GM19023 (cell line): ENCODE data around the gene DPP6.

ENCODE experiments used
- ATAC-seq: cut with Tn5 transposase; IDR thresholded peaks from one replicate; pipeline ENCODE4 v1.9.1; 2021; ENCODE audit warnings: mild to moderate bottlenecking, moderate library complexity; ENCODE audit not compliant: unreplicated experiment

The DPP6 gene

DNA sequence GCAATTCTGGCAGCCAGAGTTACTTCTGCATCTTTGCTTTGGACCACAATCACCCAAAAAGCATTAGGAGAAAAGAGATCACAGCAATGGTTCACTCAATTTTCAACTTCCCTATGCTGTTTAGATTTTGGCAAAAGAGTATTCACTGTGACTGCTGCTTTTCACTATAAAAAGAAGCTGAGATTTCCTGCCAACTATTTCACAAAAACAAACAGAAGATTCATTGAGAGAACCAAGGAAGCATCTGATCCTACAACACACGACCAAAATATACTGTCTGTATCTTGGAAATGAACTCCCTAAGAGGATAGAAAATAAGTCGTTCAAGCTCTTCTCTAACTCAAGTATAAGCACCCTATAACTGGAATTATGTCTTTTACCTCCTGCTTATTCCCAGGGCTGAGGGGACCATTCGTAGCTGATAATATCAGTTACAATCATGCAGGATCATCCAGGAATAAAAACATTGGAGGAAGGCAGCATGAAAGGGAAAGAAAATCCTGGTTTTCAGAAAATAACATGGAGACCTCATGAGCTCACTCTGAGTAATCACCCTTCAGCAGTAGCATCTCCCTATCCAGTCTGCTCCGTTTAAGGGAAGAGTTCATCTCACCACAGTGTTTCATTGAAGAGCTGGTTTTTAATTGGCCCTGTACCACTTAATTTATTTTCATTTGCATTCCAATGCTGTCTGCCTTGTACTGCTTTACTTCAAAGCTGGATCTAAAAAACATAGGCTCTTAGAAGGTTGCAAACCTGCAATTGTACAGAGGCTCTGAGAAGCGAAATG, 694.6 kb downstream of the DPP6 start:
- ATAC-seq = no peak

GRCh38 chr7:154748089-154748786, 696.0 kb downstream of the DPP6 start:
- no peak for ATAC-seq

GRCh38 chr7:154750353-154750801, 698.2 kb downstream of the DPP6 start:
- ATAC-seq = no peak

DNA sequence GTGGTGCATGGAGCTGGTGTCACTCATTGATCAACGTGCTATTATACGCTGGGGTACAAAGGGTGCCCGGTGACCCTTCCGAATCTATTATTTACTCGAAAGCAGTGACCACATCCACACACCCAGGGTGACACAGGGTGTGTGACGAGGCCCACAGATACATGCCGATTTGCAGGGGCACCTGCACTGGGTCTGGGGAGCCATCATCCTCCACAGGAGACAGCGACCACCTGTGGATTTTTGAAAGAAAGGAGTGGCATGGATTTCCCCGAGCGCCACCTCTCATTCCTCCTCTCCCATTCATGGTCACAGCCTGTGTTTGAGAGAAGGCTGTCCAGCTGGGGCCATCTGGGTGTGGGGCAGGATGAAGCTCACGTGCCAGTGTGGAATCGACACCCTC, 701.0 kb downstream of the DPP6 start:
- ATAC-seq = no peak

GRCh38 chr7:154757756-154758155, 705.6 kb downstream of the DPP6 start:
- ATAC-seq = no peak

GRCh38 chr7:154759989-154760388, 707.8 kb downstream of the DPP6 start:
- ATAC-seq = no peak

GRCh38 chr7:154765118-154765517, 712.9 kb downstream of the DPP6 start:
- no peak for ATAC-seq

- no peak for ATAC-seq
These were observed 714.9 kb downstream of the DPP6 start for GRCh38 chr7:154767142-154767541.

GRCh38 chr7:154767821-154768415, 715.7 kb downstream of the DPP6 start:
- ATAC-seq = no peak

GRCh38 chr7:154769001-154769400, 716.8 kb downstream of the DPP6 start:
- no peak for ATAC-seq

DNA sequence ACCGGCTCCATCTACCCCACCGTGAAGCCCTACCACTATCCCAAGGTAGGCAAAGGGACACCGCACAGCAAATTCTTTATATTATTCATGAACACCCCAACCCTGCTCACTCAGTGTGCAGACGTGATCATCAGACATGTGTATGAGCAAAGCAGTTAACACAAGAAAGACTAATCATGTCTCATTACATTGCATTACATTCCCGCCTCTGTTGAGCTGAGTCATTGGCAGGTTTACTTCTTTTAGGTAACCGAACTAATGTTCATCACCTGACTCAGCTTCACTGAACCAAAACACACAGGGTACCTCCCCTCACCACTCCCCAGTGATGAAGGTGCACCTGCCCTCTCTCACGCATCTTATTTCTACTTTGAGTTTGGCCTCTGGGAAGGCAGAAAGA, 717.3 kb downstream of the DPP6 start:
- ATAC-seq = no peak

DNA sequence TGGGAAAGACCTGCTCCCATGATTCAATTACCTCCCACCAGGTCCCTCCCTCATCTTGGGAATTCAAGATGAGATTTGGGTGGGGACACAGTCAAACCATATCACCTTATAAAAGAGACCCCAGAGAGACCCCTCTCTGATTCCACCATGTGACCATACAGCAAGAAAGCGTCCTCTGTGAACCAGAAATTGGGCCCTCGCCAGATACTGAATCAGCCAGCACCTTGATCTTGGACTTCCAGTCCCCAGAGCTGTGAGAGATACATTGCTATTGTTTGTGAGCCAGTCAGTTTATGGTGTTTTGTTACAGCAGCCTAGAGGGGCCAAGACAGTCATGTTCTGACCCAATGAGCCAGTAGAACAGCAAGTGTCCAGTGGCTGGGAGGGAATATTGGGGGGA, 718.2 kb downstream of the DPP6 start:
- ATAC-seq = no peak

GRCh38 chr7:154770962-154771361, 718.8 kb downstream of the DPP6 start:
- no peak for ATAC-seq

GRCh38 chr7:154774303-154774969, 722.2 kb downstream of the DPP6 start:
- no peak for ATAC-seq

DNA sequence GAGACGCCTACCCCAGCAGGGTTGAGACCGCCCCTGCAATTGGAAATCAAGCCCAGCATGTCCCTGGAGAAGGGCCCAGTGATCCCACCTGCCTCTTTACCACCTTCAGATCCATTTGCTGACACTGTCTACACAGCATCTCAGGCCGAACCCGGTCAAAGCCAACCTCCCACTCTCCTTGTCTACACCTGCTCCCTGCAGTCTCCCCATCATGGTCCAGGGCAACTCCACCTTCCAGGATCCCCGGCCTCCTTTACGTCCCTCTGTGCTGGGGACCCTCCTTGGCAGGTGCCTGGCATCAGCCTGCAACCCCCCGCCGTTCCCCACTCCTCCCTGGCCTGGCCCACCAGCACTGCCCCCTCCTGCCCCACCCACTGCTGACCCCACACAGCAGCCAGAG, 723.5 kb downstream of the DPP6 start:
- no peak for ATAC-seq

DNA sequence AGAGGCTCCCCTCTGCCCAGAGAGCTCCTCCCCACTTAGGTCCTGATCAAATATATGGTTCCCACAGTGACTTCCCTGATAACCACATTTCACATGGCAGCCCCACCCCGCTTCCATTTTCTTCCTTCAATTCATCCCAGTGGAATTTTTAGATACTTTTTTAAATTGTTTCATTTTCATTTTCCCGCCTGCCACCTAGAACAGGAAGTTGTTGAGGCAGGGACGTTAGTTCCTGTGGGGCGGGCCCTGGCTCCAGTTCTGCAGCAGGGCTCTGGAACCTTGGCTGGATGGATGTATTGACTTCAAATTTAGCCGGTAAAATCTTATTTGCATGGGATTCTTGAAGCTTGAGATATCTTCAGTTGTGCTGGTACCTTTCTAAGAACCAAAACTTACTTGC, 724.2 kb downstream of the DPP6 start:
- ATAC-seq = no peak

DNA sequence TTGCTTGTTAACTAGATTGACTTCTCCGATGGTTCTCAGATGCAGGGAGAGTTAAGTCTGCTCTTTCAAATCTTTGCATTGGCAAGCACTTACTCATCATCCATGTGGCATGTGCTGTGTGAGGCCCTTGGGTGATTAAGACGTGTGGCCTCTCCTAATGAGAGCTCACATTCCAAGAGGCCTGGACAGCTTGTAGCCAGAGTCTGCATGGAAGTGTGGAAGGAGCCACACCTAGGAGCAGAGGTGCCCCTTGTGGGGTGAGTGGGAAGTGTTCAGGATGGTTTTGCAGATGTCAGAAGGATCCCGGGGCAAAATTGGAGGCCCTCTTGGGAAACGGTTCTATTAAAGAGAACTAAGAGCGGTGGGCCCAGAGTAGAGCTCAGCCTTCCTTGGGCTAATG, 724.8 kb downstream of the DPP6 start:
- ATAC-seq = no peak

DNA sequence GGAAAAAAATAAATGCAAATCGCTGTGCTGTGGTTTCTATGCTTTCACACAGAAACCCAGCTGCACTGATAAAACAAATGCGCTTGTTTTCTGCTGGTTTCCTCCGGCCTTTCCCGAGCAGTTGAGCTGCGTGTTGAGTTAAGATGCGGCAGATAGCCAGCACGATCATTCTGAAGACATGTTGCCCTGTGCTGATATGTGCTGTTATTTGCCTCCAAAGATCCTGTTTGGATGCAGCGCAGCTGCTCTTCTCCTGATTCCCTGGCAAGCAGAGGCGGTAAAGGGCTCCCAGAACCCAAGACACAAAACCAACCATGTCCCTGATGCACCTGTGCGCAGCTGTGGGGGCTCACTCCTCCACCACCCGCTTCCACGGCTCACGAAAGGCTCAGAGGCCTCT, 725.3 kb downstream of the DPP6 start:
- ATAC-seq = no peak

GRCh38 chr7:154777908-154778307, 725.7 kb downstream of the DPP6 start:
- no peak for ATAC-seq

- ATAC-seq = no peak
These were observed 729.4 kb downstream of the DPP6 start for GRCh38 chr7:154781369-154782303.
